Measurements from ENCODE around the gene TRAF1.

DNA sequence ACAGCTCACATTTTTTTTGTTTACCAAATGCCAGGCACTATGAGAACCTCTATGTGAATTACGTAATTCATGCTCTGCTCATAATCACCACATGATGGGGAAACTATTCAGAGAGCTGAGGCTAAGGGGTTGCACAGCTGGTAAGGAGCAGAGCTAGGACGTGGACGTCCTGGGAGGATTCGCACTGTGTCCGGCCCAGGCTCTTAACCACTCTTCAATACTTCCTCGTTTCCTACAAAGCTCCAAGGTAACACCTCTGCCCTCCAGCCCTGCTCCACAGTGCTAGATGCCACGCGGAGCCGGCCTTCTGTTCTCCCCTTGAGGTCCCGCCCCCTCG lies 58.3 kb downstream of the TRAF1 start:
- TF ChIP-seq POLR2AphosphoS5 (IDR thresholded peaks at IDR 0.05; ENCODE audit: borderline replicate concordance, low read depth, low read length) (no peak; the same call in 1 of the 2 replicates), EZH2 (IDR thresholded peaks at IDR 0.05) (no peak)
